ENCODE data around the gene ACCSL. TPM values are rescaled to one million over a fixed set of nuclear protein-coding genes. Genes with fewer than 3 reads are reported as not detected.

The ACCSL gene
- total and polyA plus RNA-seq, 9 donors: 0.05 to 0.67 TPM; not detected in 7

GRCh38 chr11:44082645-44083044 is 34.9 kb downstream of the ACCSL start:
- H3K9me3 ChIP-seq: no peaks in the 10 kb centered on the region
- no peak overlapping the region for H3K27ac ChIP-seq
- intact Hi-C loops (cut with DNase I): no loop called here
- H3K27me3 ChIP-seq: no peaks in the 10 kb centered on the region
- no peaks in the 10 kb centered on the region for H3K36me3 ChIP-seq
- no peak for TF ChIP-seq CTCF (IDR thresholded peaks at IDR 0.05)
- DNase-seq: no peak
- WGBS, 3 donors: 91 to 96% (median 94%) methylated on average over 4 of the region's 4 CpGs
- H3K4me1 ChIP-seq (ENCODE audit: insufficient read depth): no peaks in the 10 kb centered on the region
- H3K4me3 ChIP-seq: no peak overlapping the region

DNA sequence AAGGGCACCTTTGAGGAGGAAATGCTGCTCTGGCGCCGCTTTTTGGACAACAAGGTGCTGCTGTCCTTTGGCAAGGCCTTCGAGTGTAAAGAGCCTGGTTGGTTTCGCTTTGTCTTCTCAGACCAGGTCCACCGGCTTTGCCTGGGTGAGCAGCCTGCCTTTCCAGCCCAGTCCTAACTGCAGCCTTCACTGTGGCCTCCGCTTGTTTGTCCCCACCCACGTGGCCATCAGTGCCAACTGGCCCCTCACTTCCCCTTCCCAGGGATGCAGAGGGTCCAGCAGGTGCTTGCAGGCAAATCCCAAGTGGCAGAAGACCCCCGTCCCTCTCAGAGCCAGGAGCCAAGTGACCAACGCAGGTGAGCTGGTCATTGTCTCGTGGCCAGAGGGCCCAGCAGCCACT is 35.7 kb downstream of the ACCSL start:
- Histone ChIP-seq H3K36me3 (no peaks in the 10 kb centered on the region), H3K4me1 (ENCODE audit: insufficient read depth) (no peaks in the 10 kb centered on the region), H3K9me3 (no peaks in the 10 kb centered on the region), H3K4me3 (no peak overlapping the region), H3K27ac (no peak overlapping the region), H3K27me3 (no peaks in the 10 kb centered on the region)
- 76 to 82% (median 77%) methylated on average over 10 of the region's 10 CpGs for WGBS, 3 donors
- intact Hi-C loops (cut with DNase I): no loop called here
- no peak for DNase-seq
- no peak for TF ChIP-seq CTCF (IDR thresholded peaks at IDR 0.05)
- no peak for TF ChIP-seq POLR2A (IDR thresholded peaks at IDR 0.05)
- no peak for TF ChIP-seq EP300 (IDR thresholded peaks at IDR 0.05)

DNA sequence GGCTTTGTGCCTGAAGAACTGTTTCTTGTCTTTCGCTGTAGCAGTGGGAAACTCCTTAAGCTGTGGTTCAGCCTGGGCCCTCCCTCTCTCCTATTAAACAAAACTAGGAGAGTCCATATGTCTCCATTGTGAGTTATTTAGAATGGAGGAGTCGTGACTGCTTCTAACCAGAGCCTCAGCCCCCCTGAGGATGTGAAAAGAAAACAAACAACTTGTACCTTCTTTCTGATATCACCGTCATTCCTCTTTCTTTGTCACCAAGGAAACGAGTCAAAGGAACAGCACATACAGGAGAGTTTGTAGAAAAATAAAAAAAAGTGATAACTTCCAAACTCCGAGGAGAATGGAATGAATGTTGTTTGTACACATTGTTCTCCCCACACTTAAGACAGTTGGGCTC is 36.1 kb downstream of the ACCSL start:
- no peaks in the 10 kb centered on the region for H3K9me3 ChIP-seq
- no peak for DNase-seq
- H3K36me3 ChIP-seq: no peaks in the 10 kb centered on the region
- no peaks in the 10 kb centered on the region for H3K27me3 ChIP-seq
- H3K27ac ChIP-seq: no peak overlapping the region
- no peak overlapping the region for H3K4me3 ChIP-seq
- no peak for TF ChIP-seq EP300 (IDR thresholded peaks at IDR 0.05)
- H3K4me1 ChIP-seq (ENCODE audit: insufficient read depth): no peaks in the 10 kb centered on the region
- intact Hi-C loops (cut with DNase I): no loop called here
- 19 to 29% (median 28%) methylated on average over 5 of the region's 5 CpGs for WGBS, 3 donors

- H3K36me3 ChIP-seq: no peaks in the 10 kb centered on the region
- no peak for DNase-seq
- no peaks in the 10 kb centered on the region for H3K27me3 ChIP-seq
- H3K4me1 ChIP-seq (ENCODE audit: insufficient read depth): no peaks in the 10 kb centered on the region
- H3K27ac ChIP-seq: no peak overlapping the region
- no peak overlapping the region for H3K4me3 ChIP-seq
- TF ChIP-seq POLR2A (IDR thresholded peaks at IDR 0.05) (no peak), CTCF (IDR thresholded peaks at IDR 0.05) (no peak), EP300 (IDR thresholded peaks at IDR 0.05) (no peak)
- H3K9me3 ChIP-seq: no peaks in the 10 kb centered on the region
- WGBS, 3 donors: 92 to 100% (median 95%) methylated on average over 1 of the region's 1 CpG
- intact Hi-C loops (cut with DNase I): no loop called here
Measured at GRCh38 chr11:44085330-44085729, 37.5 kb downstream of the ACCSL start.

- no peak overlapping the region for H3K27ac ChIP-seq
- H3K36me3 ChIP-seq: no peaks in the 10 kb centered on the region
- no peak overlapping the region for H3K4me3 ChIP-seq
- no peaks in the 10 kb centered on the region for H3K27me3 ChIP-seq
- TF ChIP-seq POLR2A (IDR thresholded peaks at IDR 0.05) (no peak), EP300 (IDR thresholded peaks at IDR 0.05) (no peak)
- WGBS, 3 donors: 95 to 97% (median 95%) methylated on average over 4 of the region's 4 CpGs
- H3K9me3 ChIP-seq: no peaks in the 10 kb centered on the region
- no peak for DNase-seq
- H3K4me1 ChIP-seq (ENCODE audit: insufficient read depth): no peaks in the 10 kb centered on the region
- intact Hi-C loops (cut with DNase I): no loop called here
Measured at GRCh38 chr11:44088377-44088776, 40.6 kb downstream of the ACCSL start.

GRCh38 chr11:44088871-44089270 is 41.1 kb downstream of the ACCSL start:
- H3K4me3 ChIP-seq: no peak overlapping the region
- H3K9me3 ChIP-seq: no peaks in the 10 kb centered on the region
- no peaks in the 10 kb centered on the region for H3K27me3 ChIP-seq
- 65 to 76% (median 75%) methylated on average over 4 of the region's 4 CpGs for WGBS, 3 donors
- intact Hi-C loops (cut with DNase I): no loop called here
- TF ChIP-seq CTCF (IDR thresholded peaks at IDR 0.05) (no peak), EP300 (IDR thresholded peaks at IDR 0.05) (no peak), POLR2A (IDR thresholded peaks at IDR 0.05) (no peak)
- no peaks in the 10 kb centered on the region for H3K4me1 ChIP-seq (ENCODE audit: insufficient read depth)
- H3K27ac ChIP-seq: no peak overlapping the region
- H3K36me3 ChIP-seq: no peaks in the 10 kb centered on the region
- no peak for DNase-seq
